Stimulated activated CD4-positive, alpha-beta T cell treated with anti-CD3 and anti-CD28 coated beads, Interleukin-4, amount 100 ng/mL, for 4 hours (primary cell): ENCODE results near the gene CDK6.

Source experiments
- DNase-seq, 2 experiments: peaks; one replicate each; pipeline ENCODE4 v3.0.0-alpha.2; 2020

Gene CDK6

GRCh38 chr7:92731335-92732063, 104.9 kb downstream of the CDK6 start:
- DNase-seq, result no peak

GRCh38 chr7:92730808-92731207, 105.6 kb downstream of the CDK6 start:
- DNase-seq, result no peak

- no peak for DNase-seq
Measured at GRCh38 chr7:92729751-92730150, 106.6 kb downstream of the CDK6 start.

- no peak for DNase-seq
Measured at GRCh38 chr7:92729172-92729571, 107.2 kb downstream of the CDK6 start.

- no peak for DNase-seq
Measured at GRCh38 chr7:92727755-92728154, 108.6 kb downstream of the CDK6 start.

- no peak for DNase-seq
Measured at GRCh38 chr7:92725161-92725925, 111.0 kb downstream of the CDK6 start.

GRCh38 chr7:92723943-92724342, 112.4 kb downstream of the CDK6 start:
- no peak for DNase-seq

- no peak for DNase-seq
Measured at GRCh38 chr7:92723205-92723604, 113.2 kb downstream of the CDK6 start.

GRCh38 chr7:92722541-92722940, 113.8 kb downstream of the CDK6 start:
- DNase-seq, result no peak

GRCh38 chr7:92720604-92721350, 115.6 kb downstream of the CDK6 start:
- DNase-seq, result no peak

- DNase-seq, result peak; percentile 31 to 55
Measured at GRCh38 chr7:92717993-92718716, 118.2 kb downstream of the CDK6 start.

GRCh38 chr7:92717623-92717992, 118.8 kb downstream of the CDK6 start:
- DNase-seq, result no peak

GRCh38 chr7:92716825-92717580, 119.4 kb downstream of the CDK6 start:
- DNase-seq, result no peak

- DNase-seq, result no peak
Measured at GRCh38 chr7:92715963-92716362, 120.4 kb downstream of the CDK6 start.

- no peak for DNase-seq
Measured at GRCh38 chr7:92714767-92715166, 121.6 kb downstream of the CDK6 start.

- DNase-seq, result no peak
Measured at GRCh38 chr7:92714280-92714679, 122.1 kb downstream of the CDK6 start.

GRCh38 chr7:92709912-92710311, 126.5 kb downstream of the CDK6 start:
- DNase-seq, result no peak

- no peak for DNase-seq
Measured at GRCh38 chr7:92709150-92709549, 127.2 kb downstream of the CDK6 start.

GRCh38 chr7:92708111-92709042, 128.0 kb downstream of the CDK6 start:
- no peak for DNase-seq

GRCh38 chr7:92707435-92707834, 128.9 kb downstream of the CDK6 start:
- no peak for DNase-seq

GRCh38 chr7:92706563-92706962, 129.8 kb downstream of the CDK6 start:
- DNase-seq, result no peak
